Measurements from ENCODE around the gene PABPC1L. TPM values are rescaled to one million over a fixed set of nuclear protein-coding genes. Genes with fewer than 3 reads are reported as not detected.

Gene PABPC1L
- total and polyA plus RNA-seq, 2 of the 13 experiments (the other 11 are each of a cell fraction or from before 2014, with no cell fraction given), result 30.8 to 252 TPM

GRCh38 chr20:44909872-44910689 is at the start of gene PABPC1L (continued):
- no peak for TF ChIP-seq CEBPZ (IDR thresholded peaks at IDR 0.05; ENCODE audit: low read length)
- TF ChIP-seq TEAD2 (CRISPR knock-in tag; IDR thresholded peaks at IDR 0.05), result no peak
- no peak for TF ChIP-seq NCOA5 (CRISPR knock-in tag; IDR thresholded peaks at IDR 0.05)
- TF ChIP-seq PAXIP1 (CRISPR knock-in tag; conservative IDR thresholded peaks at IDR 0.05), result 0 out of 2 replicates have a peak, but pooled peaks have one; percentile 9
- TF ChIP-seq PLRG1 (conservative IDR thresholded peaks at IDR 0.05), result no peak
- peak; percentile 34; the same call in 1 of the 2 replicates for TF ChIP-seq DRAP1 (CRISPR knock-in tag; IDR thresholded peaks at IDR 0.05)
- no peak for TF ChIP-seq HDAC6 (IDR thresholded peaks at IDR 0.05; ENCODE audit: low read depth, low read length)
- TF ChIP-seq ZNF709 (CRISPR knock-in tag; IDR thresholded peaks at IDR 0.05), result 0 out of 2 replicates have a peak, but pooled peaks have one; percentile 10
- peak; percentile 69; the same call in 1 of the 2 replicates for TF ChIP-seq MAX (IDR thresholded peaks at IDR 0.05)
- TF ChIP-seq GABPA (IDR thresholded peaks at IDR 0.05; ENCODE audit: low read depth, low read length), result peak; percentile 77
- peak; percentile 80 for TF ChIP-seq GABPA (CRISPR knock-in tag; IDR thresholded peaks at IDR 0.05; ENCODE audit: low read depth)
- TF ChIP-seq FIP1L1 (IDR thresholded peaks at IDR 0.05; ENCODE audit: borderline replicate concordance, insufficient read depth, low read depth, low read length), result no peak
- no peak for TF ChIP-seq ZNF337 (CRISPR knock-in tag; IDR thresholded peaks at IDR 0.05; ENCODE audit: borderline replicate concordance, low read depth)
- no peak for TF ChIP-seq ATF3 (CRISPR knock-in tag; IDR thresholded peaks at IDR 0.05)
- no peak for TF ChIP-seq TRAFD1 (CRISPR knock-in tag; IDR thresholded peaks at IDR 0.05; ENCODE audit: borderline replicate concordance)
- 0 out of 2 replicates have a peak, but pooled peaks have one; percentile 25 for TF ChIP-seq ZFYVE20 (CRISPR knock-in tag; IDR thresholded peaks at IDR 0.05; ENCODE audit: borderline replicate concordance, low read depth)
- no peak for TF ChIP-seq AKAP8 (CRISPR knock-in tag; IDR thresholded peaks at IDR 0.05)
- peak; percentile 98 for TF ChIP-seq ZNF34 (CRISPR knock-in tag; IDR thresholded peaks at IDR 0.05; ENCODE audit: borderline replicate concordance)
- TF ChIP-seq ZNF564 (CRISPR knock-in tag; IDR thresholded peaks at IDR 0.05), result peak; percentile 45; the same call in 1 of the 2 replicates
- no peak for TF ChIP-seq NCOA2 (CRISPR knock-in tag; IDR thresholded peaks at IDR 0.05)

Measured in HepG2 (cell line).